Activated CD4-positive, alpha-beta T cell treated with anti-CD3 and anti-CD28 coated beads, Interleukin-2, amount 10 ng/mL, durations not matched to agents 24 days and 14 days (primary cell): ENCODE data around the gene APP. TPM values are rescaled to one million over a fixed set of nuclear protein-coding genes. Genes with fewer than 3 reads are reported as not detected.

Experiments
- DNase-seq: peaks from one replicate; pipeline ENCODE4 v3.0.0; 2022
- H3K27ac Mint-ChIP-seq: one replicate; pipeline ENCODE4 v1.8.0; 2022; ENCODE audit warnings: mild to moderate bottlenecking, mixed read lengths
- H3K27me3 Mint-ChIP-seq: one replicate; pipeline ENCODE4 v1.8.0; 2022; ENCODE audit warnings: mixed read lengths
- H3K36me3 Mint-ChIP-seq: one replicate; pipeline ENCODE4 v1.8.0; 2022; ENCODE audit warnings: low read depth, mild to moderate bottlenecking, mixed read lengths
- H3K4me1 Mint-ChIP-seq: one replicate; pipeline ENCODE4 v1.8.0; 2021; ENCODE audit warnings: mixed read lengths
- H3K4me3 Mint-ChIP-seq: one replicate; pipeline ENCODE4 v1.8.0; 2022; ENCODE audit warnings: mild to moderate bottlenecking, moderate library complexity, mixed read lengths
- H3K9me3 Mint-ChIP-seq: one replicate; pipeline ENCODE4 v1.8.0; 2021; ENCODE audit warnings: mixed read lengths
- intact Hi-C: fragments of 100-400 bp; cut with micrococcal nuclease; formaldehyde crosslinking; loops from one replicate; pipeline ENCODE4 v1.15.1; 2023
- total RNA-seq: library from RNA; stranded (reverse); gene quantifications from 2 replicates; pipeline ENCODE4 v1.2.3, GENCODE V29; 2022

The APP gene
- total RNA-seq, 1 donor from 2014 or later: 81.3 TPM

DNA sequence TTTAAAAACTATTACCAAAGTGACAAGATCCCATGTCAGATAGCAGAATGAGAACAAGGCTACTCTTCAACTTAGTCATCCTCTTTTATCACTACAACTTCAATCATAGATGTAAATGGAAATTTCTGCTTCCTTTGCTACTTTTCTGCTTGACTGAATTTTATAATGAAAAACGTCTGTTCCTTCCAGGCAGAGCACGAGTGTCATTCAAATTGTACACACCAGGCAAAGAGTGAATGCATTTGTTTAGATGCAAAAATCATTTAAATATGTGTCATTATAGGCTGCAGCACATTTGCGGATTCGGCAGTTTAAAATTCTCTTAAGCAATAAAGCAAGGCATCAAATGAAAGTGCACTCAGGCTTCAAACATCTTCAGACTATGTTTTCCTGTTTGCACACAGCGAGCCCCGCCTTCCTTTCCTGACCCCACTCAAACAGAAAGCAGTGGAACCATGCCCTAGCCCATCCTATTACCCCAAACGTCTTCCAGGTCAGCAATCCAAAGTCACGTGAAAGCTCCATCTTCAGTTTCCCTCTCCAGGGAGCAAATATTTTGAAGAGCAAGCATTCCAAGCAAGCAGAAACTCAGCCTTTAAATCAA lies 99.6 kb downstream of the APP start:
- H3K27me3 Mint-ChIP-seq: no peaks in the 10 kb centered on the region
- H3K9me3 Mint-ChIP-seq: no peaks in the 10 kb centered on the region
- H3K36me3 Mint-ChIP-seq: no peaks in the 10 kb centered on the region
- peak overlapping the region; percentile 81 for H3K27ac Mint-ChIP-seq
- H3K4me3 Mint-ChIP-seq: peak overlapping the region; percentile 83
- peak; percentile 81 for DNase-seq
- intact Hi-C loops: loop anchor here (1.0 kb wide), 1 partner anchor 98 kb away; no protein-coding TSS in a partner anchor
- H3K4me1 Mint-ChIP-seq: peaks cover 36% of the 10 kb centered on the region

GRCh38 chr21:26070121-26070520 lies 100.4 kb downstream of the APP start:
- no peak overlapping the region for H3K27ac Mint-ChIP-seq
- H3K4me1 Mint-ChIP-seq: peaks cover 36% of the 10 kb centered on the region
- peak overlapping the region; percentile 83 for H3K4me3 Mint-ChIP-seq
- intact Hi-C loops: no loop called here
- H3K27me3 Mint-ChIP-seq: no peaks in the 10 kb centered on the region
- H3K9me3 Mint-ChIP-seq: no peaks in the 10 kb centered on the region
- no peaks in the 10 kb centered on the region for H3K36me3 Mint-ChIP-seq
- DNase-seq: no peak

GRCh38 chr21:26068776-26069175 lies 101.8 kb downstream of the APP start:
- Mint-ChIP-seq H3K27ac (no peak overlapping the region), H3K9me3 (no peaks in the 10 kb centered on the region), H3K36me3 (no peaks in the 10 kb centered on the region), H3K27me3 (no peaks in the 10 kb centered on the region), H3K4me1 (peaks cover 36% of the 10 kb centered on the region), H3K4me3 (no peak overlapping the region)
- intact Hi-C loops: no loop called here
- DNase-seq: no peak

DNA sequence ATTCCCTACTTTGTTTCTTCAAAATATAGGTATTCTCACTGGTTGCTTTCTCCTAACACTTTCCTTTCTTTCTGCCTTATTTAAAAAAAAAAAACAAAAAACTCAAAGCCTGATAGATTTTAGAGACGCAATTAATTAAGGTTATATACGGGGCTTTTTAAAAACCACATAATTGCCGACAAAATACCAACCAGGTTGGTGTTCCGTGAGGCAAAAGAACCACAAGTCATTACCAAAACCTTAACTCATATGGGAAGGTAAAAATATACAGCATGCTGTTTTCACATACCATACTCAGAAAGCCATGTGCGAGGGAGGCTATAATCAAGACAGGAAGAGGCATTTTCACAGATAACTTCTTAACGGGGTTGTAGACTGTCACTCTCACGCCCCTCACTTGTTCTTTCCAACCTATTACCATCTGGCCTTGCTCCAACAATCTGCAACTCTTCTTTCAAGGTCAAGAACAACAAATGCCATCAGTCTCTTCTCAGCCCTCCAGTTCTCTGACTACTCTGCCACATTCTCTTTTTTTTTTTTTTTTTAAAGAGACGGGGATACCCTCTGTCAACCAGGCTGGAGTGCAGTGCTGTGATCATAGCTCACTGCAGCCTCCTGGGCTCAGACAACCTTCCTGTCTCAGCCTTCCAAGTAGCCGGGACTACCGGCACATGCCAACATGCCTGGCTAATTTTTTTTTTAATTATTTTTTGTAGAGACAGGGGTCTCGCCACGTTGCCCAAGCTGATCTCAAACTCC lies 102.6 kb downstream of the APP start:
- Mint-ChIP-seq H3K9me3 (no peaks in the 10 kb centered on the region), H3K4me3 (no peak overlapping the region), H3K27ac (no peak overlapping the region), H3K27me3 (no peaks in the 10 kb centered on the region), H3K4me1 (peaks cover 36% of the 10 kb centered on the region), H3K36me3 (no peaks in the 10 kb centered on the region)
- DNase-seq: no peak
- intact Hi-C loops: no loop called here

GRCh38 chr21:26064506-26064905 lies 106.1 kb downstream of the APP start:
- Mint-ChIP-seq H3K27me3 (no peaks in the 10 kb centered on the region), H3K36me3 (no peaks in the 10 kb centered on the region), H3K4me3 (no peak overlapping the region), H3K27ac (no peak overlapping the region), H3K4me1 (peaks cover 19% of the 10 kb centered on the region), H3K9me3 (no peaks in the 10 kb centered on the region)
- intact Hi-C loops: no loop called here
- no peak for DNase-seq

GRCh38 chr21:26061437-26061836 lies 109.1 kb downstream of the APP start:
- H3K36me3 Mint-ChIP-seq: no peaks in the 10 kb centered on the region
- H3K27me3 Mint-ChIP-seq: no peaks in the 10 kb centered on the region
- no peak for DNase-seq
- H3K27ac Mint-ChIP-seq: no peak overlapping the region
- H3K9me3 Mint-ChIP-seq: no peaks in the 10 kb centered on the region
- H3K4me3 Mint-ChIP-seq: no peak overlapping the region
- intact Hi-C loops: no loop called here
- peaks cover 3% of the 10 kb centered on the region for H3K4me1 Mint-ChIP-seq

DNA sequence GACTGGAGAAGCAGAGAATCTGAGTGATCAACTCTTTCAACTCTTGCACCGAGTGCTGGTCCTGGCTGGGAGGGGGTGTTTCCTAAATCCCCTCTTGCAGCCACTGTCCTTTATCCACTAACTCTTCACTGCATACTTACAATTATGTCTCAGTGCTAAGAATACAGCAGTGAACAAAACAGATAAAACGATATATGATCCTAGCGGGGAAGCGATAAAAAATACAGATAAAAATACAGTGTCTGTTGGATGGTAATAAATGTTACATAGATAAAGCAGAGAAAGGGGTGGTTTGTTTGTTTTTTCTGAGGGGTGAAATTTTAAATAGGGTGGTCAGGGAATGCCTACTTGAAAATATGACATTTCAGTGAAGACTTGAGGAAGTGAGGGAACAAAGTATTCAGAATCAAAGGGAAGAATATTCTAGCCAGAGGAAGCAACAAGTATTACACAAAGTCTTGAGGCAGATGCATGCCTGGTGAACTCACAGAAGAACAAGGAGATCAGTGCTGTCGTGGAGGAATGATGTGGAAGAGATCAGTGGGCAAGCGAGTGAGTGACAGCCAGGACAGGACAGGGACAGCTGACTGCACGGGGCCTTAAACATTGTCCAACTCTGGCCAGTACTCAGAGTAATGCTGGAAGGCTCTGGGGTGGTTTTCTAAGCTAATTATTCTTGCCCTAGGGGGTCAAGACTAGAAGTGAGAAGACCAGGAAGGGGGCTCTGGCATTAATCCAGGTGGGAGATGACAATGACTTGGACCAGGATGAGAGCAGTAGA lies 110.0 kb downstream of the APP start:
- Mint-ChIP-seq H3K4me1 (peaks cover 3% of the 10 kb centered on the region), H3K27ac (no peak overlapping the region), H3K36me3 (no peaks in the 10 kb centered on the region), H3K4me3 (no peak overlapping the region), H3K9me3 (no peaks in the 10 kb centered on the region), H3K27me3 (no peaks in the 10 kb centered on the region)
- intact Hi-C loops: no loop called here
- no peak for DNase-seq

DNA sequence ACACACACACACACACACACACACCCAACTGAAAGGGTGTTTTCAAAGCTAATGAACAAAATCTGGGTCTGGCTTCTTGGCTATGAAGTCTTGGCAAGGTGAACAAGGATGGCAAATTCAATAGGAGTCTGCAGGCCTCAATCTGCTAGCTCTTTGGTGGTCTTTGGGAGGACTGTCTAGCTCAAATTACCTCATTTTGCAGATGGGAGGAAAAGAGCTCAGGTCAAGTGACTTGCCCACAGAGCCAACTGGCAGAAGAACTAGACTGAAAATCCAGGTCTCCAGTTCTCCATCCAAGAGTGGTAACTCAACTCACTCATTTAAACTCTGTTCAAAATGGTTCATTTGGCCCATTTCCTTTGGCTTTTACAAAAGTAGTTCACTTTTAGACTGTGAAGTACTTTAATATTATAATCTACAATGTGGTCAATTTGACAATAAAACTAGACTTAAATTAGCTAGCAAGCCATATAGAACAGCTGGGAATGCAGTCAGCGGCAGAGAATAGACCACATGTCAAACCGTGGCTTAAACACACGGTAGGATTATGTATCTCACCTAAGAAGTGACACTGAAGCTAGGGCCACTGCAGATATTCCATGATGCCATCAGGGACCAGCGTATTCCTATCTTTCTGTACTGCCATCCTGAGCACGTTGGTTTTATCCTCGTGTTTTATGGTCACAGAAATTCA lies 112.9 kb downstream of the APP start:
- intact Hi-C loops: no loop called here
- Mint-ChIP-seq H3K27ac (no peak overlapping the region), H3K4me3 (no peak overlapping the region), H3K36me3 (no peaks in the 10 kb centered on the region), H3K4me1 (peaks cover 3% of the 10 kb centered on the region), H3K9me3 (no peaks in the 10 kb centered on the region), H3K27me3 (no peaks in the 10 kb centered on the region)
- no peak for DNase-seq

DNA sequence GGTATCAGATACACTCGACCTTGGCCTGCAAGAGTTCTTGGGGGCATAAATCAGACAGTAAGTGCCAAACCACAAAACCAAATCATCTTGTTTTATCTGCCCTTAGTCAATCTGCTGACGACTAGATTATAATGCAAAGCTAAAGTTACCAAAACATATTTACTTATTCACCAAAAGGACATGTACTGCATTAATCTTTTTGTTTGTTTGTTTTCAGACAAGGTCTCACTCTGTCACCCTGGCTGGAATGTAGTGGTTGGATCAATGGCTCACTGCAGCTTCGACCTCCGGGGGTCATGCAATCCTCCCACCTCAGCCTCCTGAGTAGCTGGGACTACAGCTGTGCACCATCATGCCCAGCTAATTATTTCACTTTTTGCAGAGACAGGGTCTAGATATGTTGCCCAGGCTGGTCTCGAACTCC lies 114.7 kb downstream of the APP start:
- H3K27ac Mint-ChIP-seq: no peak overlapping the region
- no peaks in the 10 kb centered on the region for H3K27me3 Mint-ChIP-seq
- H3K36me3 Mint-ChIP-seq: peaks cover 4% of the 10 kb centered on the region
- H3K4me3 Mint-ChIP-seq: no peak overlapping the region
- no peak for DNase-seq
- peaks cover under 1% of the 10 kb centered on the region for H3K4me1 Mint-ChIP-seq
- no peaks in the 10 kb centered on the region for H3K9me3 Mint-ChIP-seq
- intact Hi-C loops: no loop called here

DNA sequence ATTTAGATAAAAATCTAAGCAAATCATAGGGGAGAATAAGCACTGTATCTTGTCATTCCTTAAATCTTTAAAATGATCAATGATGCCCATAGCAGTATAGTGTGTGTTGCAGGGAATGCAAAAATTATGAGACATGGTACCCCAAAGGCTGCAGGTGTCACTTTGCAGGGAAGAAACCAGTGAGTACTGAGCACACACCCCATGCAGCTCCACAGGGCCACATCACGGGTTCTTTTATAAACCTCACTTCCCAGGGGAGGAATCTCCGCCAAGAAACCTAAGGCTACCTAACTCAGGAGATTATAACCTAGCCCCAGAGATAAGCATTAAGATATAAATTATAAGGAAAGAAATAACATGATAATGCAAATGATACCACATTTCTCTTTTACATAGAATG lies 115.6 kb downstream of the APP start:
- no peaks in the 10 kb centered on the region for H3K27me3 Mint-ChIP-seq
- H3K27ac Mint-ChIP-seq: no peak overlapping the region
- no peak for DNase-seq
- H3K36me3 Mint-ChIP-seq: peaks cover 6% of the 10 kb centered on the region
- H3K4me1 Mint-ChIP-seq: peaks cover 1% of the 10 kb centered on the region
- intact Hi-C loops: no loop called here
- H3K4me3 Mint-ChIP-seq: no peak overlapping the region
- no peaks in the 10 kb centered on the region for H3K9me3 Mint-ChIP-seq

GRCh38 chr21:26052057-26052456 lies 118.5 kb downstream of the APP start:
- Mint-ChIP-seq H3K4me3 (no peak overlapping the region), H3K9me3 (no peaks in the 10 kb centered on the region), H3K36me3 (peaks cover 17% of the 10 kb centered on the region), H3K4me1 (peaks cover 1% of the 10 kb centered on the region), H3K27me3 (no peaks in the 10 kb centered on the region), H3K27ac (no peak overlapping the region)
- DNase-seq: no peak
- intact Hi-C loops: no loop called here

DNA sequence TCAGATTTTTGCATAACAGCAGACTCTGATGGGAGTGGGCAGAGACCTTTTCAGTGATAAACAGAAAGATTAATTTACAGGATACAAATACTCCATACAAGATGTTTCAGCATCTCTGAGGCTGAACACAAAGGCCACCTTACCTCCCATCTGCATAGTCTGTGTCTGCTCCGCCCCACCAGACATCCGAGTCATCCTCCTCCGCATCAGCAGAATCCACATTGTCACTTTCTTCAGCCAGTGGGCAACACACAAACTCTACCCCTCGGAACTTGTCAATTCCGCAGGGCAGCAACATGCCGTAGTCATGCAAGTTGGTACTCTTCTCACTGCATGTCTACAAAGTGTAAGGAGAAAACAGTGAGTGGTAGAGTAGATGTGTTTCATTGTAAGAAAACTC lies 119.7 kb downstream of the APP start:
- no peak overlapping the region for H3K27ac Mint-ChIP-seq
- H3K4me1 Mint-ChIP-seq: peaks cover 1% of the 10 kb centered on the region
- H3K9me3 Mint-ChIP-seq: no peaks in the 10 kb centered on the region
- intact Hi-C loops: no loop called here
- no peak for DNase-seq
- no peak overlapping the region for H3K4me3 Mint-ChIP-seq
- H3K27me3 Mint-ChIP-seq: no peaks in the 10 kb centered on the region
- H3K36me3 Mint-ChIP-seq: peaks cover 21% of the 10 kb centered on the region

GRCh38 chr21:26049803-26050202 lies 120.8 kb downstream of the APP start:
- Mint-ChIP-seq H3K9me3 (no peaks in the 10 kb centered on the region), H3K27me3 (no peaks in the 10 kb centered on the region), H3K27ac (no peak overlapping the region), H3K4me3 (no peak overlapping the region), H3K36me3 (peaks cover 22% of the 10 kb centered on the region), H3K4me1 (peaks cover 1% of the 10 kb centered on the region)
- intact Hi-C loops: no loop called here
- no peak for DNase-seq
